OCI-LY3 (cell line): Measurements from ENCODE around the gene TDRD7.

Experiments used
- H2AFZ ChIP-seq: fragments of 200-600, 300-600 bp; shearing (Covaris generic); 2 replicates; pipeline ENCODE4 v1.6.0; 2014; ENCODE audit warnings: antibody characterized with exemption, low read depth, low read length
- H3K27ac ChIP-seq: fragments of 200-600, 300-600 bp; sonication (generic); 2 replicates; pipeline ENCODE4 v1.5.1; 2014; ENCODE audit warnings: mild to moderate bottlenecking, low read length, moderate library complexity, mixed read lengths
- H3K27me3 ChIP-seq: fragments of 200-600, 300-600 bp; sonication (generic); 2 replicates; pipeline ENCODE4 v1.6.1; 2014; ENCODE audit warnings: low read depth, low read length, mixed read lengths
- H3K36me3 ChIP-seq: fragments of 200-600, 300-600 bp; sonication (generic); replicated peaks from 2 replicates; pipeline ENCODE3; 2014; ENCODE audit warnings: low read depth, low read length, mixed read lengths
- H3K4me1 ChIP-seq: fragments of 300-600, 200-600 bp; sonication (generic); 2 replicates; pipeline ENCODE4 v1.6.1; 2014; ENCODE audit warnings: low read length, mixed read lengths
- H3K4me2 ChIP-seq: fragments of 200-600, 300-600 bp; sonication (generic); 2 replicates; pipeline ENCODE4 v1.6.1; 2014; ENCODE audit warnings: low read length, mixed read lengths
- H3K4me3 ChIP-seq: fragments of 300-600, 200-600 bp; sonication (generic); 2 replicates; pipeline ENCODE4 v1.5.1; 2014; ENCODE audit warnings: antibody characterized with exemption, mild to moderate bottlenecking, low read length, moderate library complexity
- H3K79me2 ChIP-seq: fragments of 300-600, 200-600 bp; shearing (Covaris generic); 2 replicates; pipeline ENCODE4 v1.6.1; 2014; ENCODE audit warnings: mild to moderate bottlenecking, low read length, mixed read lengths
- H3K9ac ChIP-seq: fragments of 300-600, 200-600 bp; shearing (Covaris generic); 2 replicates; pipeline ENCODE4 v1.6.0; 2014; ENCODE audit warnings: mild to moderate bottlenecking, low read length, moderate library complexity
- H3K9me3 ChIP-seq: fragments of 200-600, 300-600 bp; shearing (Covaris generic); 2 replicates; pipeline ENCODE4 v1.6.1; 2014; ENCODE audit warnings: low read length, mixed read lengths; ENCODE audit not compliant: insufficient read depth
- H4K20me1 ChIP-seq: fragments of 200-600, 300-600 bp; sonication (generic); 2 replicates; pipeline ENCODE4 v1.6.1; 2016; ENCODE audit warnings: low read length, mixed read lengths; ENCODE audit not compliant: insufficient read depth
- CTCF ChIP-seq: fragments of 200-600, 300-600 bp; sonication (generic); IDR thresholded peaks from 2 replicates; pipeline ENCODE4 v1.5.1; 2014; ENCODE audit warnings: antibody characterized with exemption, low read length, low read depth
- EZH2phosphoT487 ChIP-seq: fragments of 200-600 bp; shearing (Covaris generic); IDR thresholded peaks from 2 replicates; pipeline ENCODE4 v1.6.1; 2018; ENCODE audit warnings: antibody characterized with exemption, mixed run types, low read depth

Gene TDRD7

GRCh38 chr9:97479496-97480159 lies 67.7 kb downstream of the TDRD7 start:
- H3K4me3 ChIP-seq, result no peak overlapping the region
- no peak overlapping the region for H2AFZ ChIP-seq
- no peak overlapping the region for H3K27ac ChIP-seq
- peaks cover 23% of the 10 kb centered on the region for H3K36me3 ChIP-seq
- H3K4me2 ChIP-seq, result no peak overlapping the region
- H4K20me1 ChIP-seq, result no peaks in the 10 kb centered on the region
- no peak for TF ChIP-seq EZH2phosphoT487
- H3K9ac ChIP-seq, result no peak overlapping the region
- H3K4me1 ChIP-seq, result no peaks in the 10 kb centered on the region
- H3K27me3 ChIP-seq, result no peaks in the 10 kb centered on the region
- no peaks in the 10 kb centered on the region for H3K79me2 ChIP-seq
- 0 out of 2 replicates have a peak, but pooled peaks cover 7% of the 10 kb centered on the region for H3K9me3 ChIP-seq

GRCh38 chr9:97480174-97480573 lies 68.3 kb downstream of the TDRD7 start:
- no peaks in the 10 kb centered on the region for H4K20me1 ChIP-seq
- no peak for TF ChIP-seq CTCF
- TF ChIP-seq EZH2phosphoT487, result no peak
- 0 out of 2 replicates have a peak, but pooled peaks cover 7% of the 10 kb centered on the region for H3K9me3 ChIP-seq
- no peak overlapping the region for H3K27ac ChIP-seq
- no peak overlapping the region for H3K4me3 ChIP-seq
- no peak overlapping the region for H3K9ac ChIP-seq
- no peak overlapping the region for H3K4me2 ChIP-seq
- no peaks in the 10 kb centered on the region for H3K27me3 ChIP-seq
- peaks cover 22% of the 10 kb centered on the region for H3K36me3 ChIP-seq
- no peaks in the 10 kb centered on the region for H3K79me2 ChIP-seq
- H3K4me1 ChIP-seq, result no peaks in the 10 kb centered on the region
- H2AFZ ChIP-seq, result no peak overlapping the region

GRCh38 chr9:97480749-97481148 lies 68.9 kb downstream of the TDRD7 start:
- Histone ChIP-seq H4K20me1 (no peaks in the 10 kb centered on the region), H2AFZ (no peak overlapping the region), H3K79me2 (no peaks in the 10 kb centered on the region), H3K4me1 (no peaks in the 10 kb centered on the region), H3K9me3 (0 out of 2 replicates have a peak, but pooled peaks cover 7% of the 10 kb centered on the region), H3K4me3 (no peak overlapping the region), H3K27me3 (no peaks in the 10 kb centered on the region), H3K27ac (no peak overlapping the region), H3K36me3 (peaks cover 22% of the 10 kb centered on the region), H3K9ac (no peak overlapping the region), H3K4me2 (no peak overlapping the region)
- no peak for TF ChIP-seq EZH2phosphoT487
- TF ChIP-seq CTCF, result no peak

- TF ChIP-seq CTCF (no peak), EZH2phosphoT487 (no peak)
- 0 out of 2 replicates have a peak, but pooled peaks cover 7% of the 10 kb centered on the region for H3K9me3 ChIP-seq
Observed at GRCh38 chr9:97484134-97484533, 72.2 kb downstream of the TDRD7 start.

More at GRCh38 chr9:97484134-97484533, 72.2 kb downstream of the TDRD7 start:
- no peaks in the 10 kb centered on the region for H3K27me3 ChIP-seq
- H3K4me2 ChIP-seq, result no peak overlapping the region
- no peaks in the 10 kb centered on the region for H3K4me1 ChIP-seq
- H3K9ac ChIP-seq, result no peak overlapping the region
- no peaks in the 10 kb centered on the region for H3K79me2 ChIP-seq
- no peak overlapping the region for H3K27ac ChIP-seq
- H4K20me1 ChIP-seq, result no peaks in the 10 kb centered on the region
- H3K36me3 ChIP-seq, result peaks cover 35% of the 10 kb centered on the region
- no peak overlapping the region for H2AFZ ChIP-seq
- H3K4me3 ChIP-seq, result no peak overlapping the region
